ENCODE results near the gene GABPB1. TPM values are rescaled to one million over a fixed set of nuclear protein-coding genes. Genes with fewer than 3 reads are reported as not detected.
"Not testable (repeated sequence)": the region's sequence is repeated elsewhere in the genome, so short reads cannot be mapped to it uniquely, and the experiment has no call there.

The GABPB1 gene
- 10 to 100 TPM; 13.6 to 15.7 TPM for total RNA-seq

DNA sequence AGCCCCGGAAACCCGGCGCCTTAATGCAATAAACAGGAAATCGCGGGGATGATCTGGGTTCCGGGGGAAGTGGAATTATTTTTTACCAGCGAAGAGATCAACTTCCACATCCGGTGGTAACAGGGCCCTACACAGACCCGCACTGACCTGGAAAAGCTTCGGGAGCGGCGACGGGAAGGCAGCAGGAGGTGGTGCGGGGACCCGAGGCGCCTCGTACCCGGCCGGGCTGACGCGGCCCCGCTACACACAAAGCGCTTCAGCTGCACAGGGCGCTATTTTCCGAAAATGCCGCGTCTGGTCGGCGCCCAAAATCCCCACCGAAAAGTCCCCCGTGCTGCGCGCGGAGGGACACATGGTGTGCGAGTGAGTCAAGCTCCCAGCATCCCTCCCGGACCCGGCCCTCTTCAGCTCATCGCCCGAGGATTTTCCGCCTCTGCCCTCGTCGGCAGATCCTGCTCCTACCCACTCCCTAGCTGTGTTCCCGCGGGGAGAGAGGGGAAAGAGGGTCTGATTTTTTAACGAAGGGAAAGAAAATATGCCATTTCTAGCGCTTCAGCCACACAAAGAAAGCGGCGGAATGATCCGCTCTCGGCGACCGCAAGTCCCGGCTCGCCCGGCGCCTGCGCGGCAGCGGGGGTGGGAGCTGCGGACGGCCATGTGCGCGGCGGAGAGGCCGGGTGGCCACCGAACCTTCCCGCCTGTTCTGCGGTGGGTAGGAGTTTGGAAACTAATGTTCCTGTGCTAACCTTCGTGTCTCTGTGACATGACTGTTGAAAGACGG lies at the start of gene GABPB1:
Gene GABPB1, minus strand, starts transcription at position 361 of the 781 bp plus-strand sequence. CDS start 45,400 bp downstream, outside the sequence.
- no peaks in the 10 kb centered on the region for H3K36me3 ChIP-seq
- peak within 1 kb of the TSS; percentile 100 for H3K27ac ChIP-seq
- peak; percentile 83 for DNase-seq
- peak within 1 kb of the TSS; percentile 97 for H3K4me3 ChIP-seq
- H3K27me3 ChIP-seq: no peaks in the 10 kb centered on the region
- intact Hi-C loops (cut with DNase I): loop anchor here (5.0 kb wide), 1 partner anchor 67 kb away; the partner anchor contains the start of gene USP8
- TF ChIP-seq, protein P1, sequence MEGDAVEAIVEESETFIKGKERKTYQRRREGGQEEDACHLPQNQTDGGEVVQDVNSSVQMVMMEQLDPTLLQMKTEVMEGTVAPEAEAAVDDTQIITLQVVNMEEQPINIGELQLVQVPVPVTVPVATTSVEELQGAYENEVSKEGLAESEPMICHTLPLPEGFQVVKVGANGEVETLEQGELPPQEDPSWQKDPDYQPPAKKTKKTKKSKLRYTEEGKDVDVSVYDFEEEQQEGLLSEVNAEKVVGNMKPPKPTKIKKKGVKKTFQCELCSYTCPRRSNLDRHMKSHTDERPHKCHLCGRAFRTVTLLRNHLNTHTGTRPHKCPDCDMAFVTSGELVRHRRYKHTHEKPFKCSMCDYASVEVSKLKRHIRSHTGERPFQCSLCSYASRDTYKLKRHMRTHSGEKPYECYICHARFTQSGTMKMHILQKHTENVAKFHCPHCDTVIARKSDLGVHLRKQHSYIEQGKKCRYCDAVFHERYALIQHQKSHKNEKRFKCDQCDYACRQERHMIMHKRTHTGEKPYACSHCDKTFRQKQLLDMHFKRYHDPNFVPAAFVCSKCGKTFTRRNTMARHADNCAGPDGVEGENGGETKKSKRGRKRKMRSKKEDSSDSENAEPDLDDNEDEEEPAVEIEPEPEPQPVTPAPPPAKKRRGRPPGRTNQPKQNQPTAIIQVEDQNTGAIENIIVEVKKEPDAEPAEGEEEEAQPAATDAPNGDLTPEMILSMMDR (IDR thresholded peaks at IDR 0.05): no peak
- peak within 1 kb of the TSS; percentile 95 to 100 for H3K9ac ChIP-seq (ENCODE audit: low read depth in 2 of 2, low read length in 2 of 2)
- H3K4me1 ChIP-seq: no peaks in the 10 kb centered on the region
- H3K9me3 ChIP-seq: no peaks in the 10 kb centered on the region

- H3K4me3 ChIP-seq; DNase-seq; intact Hi-C loops (cut with DNase I); H3K27ac ChIP-seq; H3K9ac ChIP-seq (ENCODE audit: low read depth in 2 of 2, low read length in 2 of 2); H3K4me1 ChIP-seq; H3K9me3 ChIP-seq; H3K36me3 ChIP-seq; H3K27me3 ChIP-seq: not testable (repeated sequence)
Observed at GRCh38 chr15:50391561-50391960, 36.6 kb upstream of the GABPB1 start.

DNA sequence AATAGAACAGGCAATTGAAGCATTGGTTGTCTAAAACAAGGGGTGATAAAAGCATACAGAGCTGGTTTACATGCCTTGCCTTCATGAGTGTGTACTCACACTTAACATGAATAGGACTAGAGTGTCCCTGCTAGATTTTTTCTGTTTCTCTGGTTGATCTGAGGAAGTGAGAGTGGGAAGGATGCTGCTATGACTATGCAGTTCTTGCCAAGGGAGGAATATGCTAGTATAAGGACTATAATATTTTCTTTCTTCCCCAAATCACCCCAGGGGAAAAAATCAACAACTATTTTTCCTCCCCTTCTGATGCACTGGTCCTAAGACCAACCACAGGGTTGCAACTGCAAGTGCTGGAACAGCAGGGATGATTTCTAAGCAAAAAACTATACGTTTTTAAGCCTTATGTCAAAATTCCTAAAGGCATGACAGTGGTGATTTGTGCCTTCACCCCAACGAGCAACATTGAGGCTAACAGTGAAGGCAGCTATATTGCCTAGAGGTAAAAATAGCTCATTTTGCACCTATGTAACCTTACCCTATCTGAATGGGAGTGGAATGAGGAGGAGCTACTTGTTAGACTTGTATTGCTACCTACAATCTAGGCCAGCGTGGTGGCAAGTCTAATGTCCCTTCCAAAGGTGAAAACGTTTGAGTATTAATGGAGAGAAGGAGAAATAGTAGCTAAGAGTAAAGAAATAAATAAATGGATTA lies 35.7 kb upstream of the GABPB1 start:
- intact Hi-C loops (cut with DNase I): no loop called here
- Histone ChIP-seq H3K27me3 (no peaks in the 10 kb centered on the region), H3K36me3 (no peaks in the 10 kb centered on the region), H3K9me3 (no peaks in the 10 kb centered on the region), H3K4me1 (no peaks in the 10 kb centered on the region), H3K27ac (no peak overlapping the region), H3K4me3 (no peak overlapping the region), H3K9ac (ENCODE audit: low read depth in 2 of 2, low read length in 2 of 2) (no peak overlapping the region)
- DNase-seq: no peak
- TF ChIP-seq, protein P1 (IDR thresholded peaks at IDR 0.05): no peak

GRCh38 chr15:50382408-50382807 lies 27.4 kb upstream of the GABPB1 start:
- H3K36me3 ChIP-seq; H3K9me3 ChIP-seq; H3K4me1 ChIP-seq; DNase-seq; intact Hi-C loops (cut with DNase I); H3K27ac ChIP-seq; H3K27me3 ChIP-seq; H3K4me3 ChIP-seq; H3K9ac ChIP-seq (ENCODE audit: low read depth in 2 of 2, low read length in 2 of 2): not testable (repeated sequence)

DNA sequence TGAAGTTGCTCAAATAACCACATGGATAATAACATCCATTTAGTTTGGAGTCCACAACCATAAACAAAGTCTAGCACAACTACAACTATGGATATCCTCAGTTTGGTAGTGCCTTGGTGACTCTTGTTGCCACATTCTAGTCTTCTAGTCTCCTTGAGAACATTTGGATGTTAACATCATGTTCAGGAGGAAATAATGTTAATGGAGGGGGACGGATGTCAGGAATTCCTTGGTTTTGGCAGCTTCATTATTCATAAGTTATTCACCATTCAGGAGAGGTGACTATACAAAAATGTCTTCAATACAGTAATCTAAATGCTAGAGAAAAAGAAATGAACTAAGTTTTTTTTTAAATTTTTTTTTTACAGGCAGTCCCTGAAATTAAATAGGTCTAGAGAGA lies 26.4 kb upstream of the GABPB1 start:
- no peak overlapping the region for H3K27ac ChIP-seq
- no peak overlapping the region for H3K4me3 ChIP-seq
- no peak for DNase-seq
- H3K9ac ChIP-seq (ENCODE audit: low read depth in 2 of 2, low read length in 2 of 2): no peak overlapping the region
- no peaks in the 10 kb centered on the region for H3K9me3 ChIP-seq
- TF ChIP-seq, protein P1 (IDR thresholded peaks at IDR 0.05): no peak
- H3K4me1 ChIP-seq: no peaks in the 10 kb centered on the region
- H3K27me3 ChIP-seq: no peaks in the 10 kb centered on the region
- intact Hi-C loops (cut with DNase I): no loop called here
- H3K36me3 ChIP-seq: no peaks in the 10 kb centered on the region

- H3K9me3 ChIP-seq: no peaks in the 10 kb centered on the region
- intact Hi-C loops (cut with DNase I): no loop called here
Observed at GRCh38 chr15:50380089-50380488, 25.1 kb upstream of the GABPB1 start.

GRCh38 chr15:50379413-50379812 lies 24.4 kb upstream of the GABPB1 start:
- H3K36me3 ChIP-seq; H3K4me3 ChIP-seq; intact Hi-C loops (cut with DNase I); DNase-seq; H3K9ac ChIP-seq (ENCODE audit: low read depth in 2 of 2, low read length in 2 of 2); H3K27ac ChIP-seq; H3K4me1 ChIP-seq; H3K9me3 ChIP-seq; H3K27me3 ChIP-seq: not testable (repeated sequence)

More at GRCh38 chr15:50380089-50380488, 25.1 kb upstream of the GABPB1 start:
- TF ChIP-seq, protein P1 (IDR thresholded peaks at IDR 0.05): no peak
- H3K27me3 ChIP-seq: no peaks in the 10 kb centered on the region
- H3K36me3 ChIP-seq: no peaks in the 10 kb centered on the region
- H3K4me3 ChIP-seq: no peak overlapping the region
- H3K9ac ChIP-seq (ENCODE audit: low read depth in 2 of 2, low read length in 2 of 2): no peak overlapping the region
- H3K27ac ChIP-seq: no peak overlapping the region
- no peak for DNase-seq
- H3K4me1 ChIP-seq: no peaks in the 10 kb centered on the region

Measured in colonic mucosa (tissue), 4 donors.